Measurements from ENCODE around the gene PDGFC.

DNA sequence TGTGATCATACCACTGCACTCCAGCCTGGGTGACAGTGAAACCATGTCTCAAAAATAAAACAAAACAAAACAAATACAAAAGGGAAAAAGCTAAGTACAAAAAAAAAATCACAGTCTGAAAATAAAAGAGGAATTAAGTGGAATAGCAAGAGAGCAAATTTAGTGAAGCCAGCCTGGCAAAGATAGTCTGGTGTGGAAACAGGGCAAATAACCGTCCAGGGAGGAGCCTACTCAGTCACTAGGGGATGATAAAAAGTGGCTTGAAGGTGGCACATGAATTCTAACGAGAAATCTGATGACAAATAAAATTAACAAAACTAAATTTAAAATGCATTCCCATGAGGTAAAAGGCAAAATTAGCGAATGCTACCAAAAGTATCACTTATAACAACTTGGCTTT lies 8.2 kb downstream of the PDGFC start:
- TF ChIP-seq, protein P1, sequence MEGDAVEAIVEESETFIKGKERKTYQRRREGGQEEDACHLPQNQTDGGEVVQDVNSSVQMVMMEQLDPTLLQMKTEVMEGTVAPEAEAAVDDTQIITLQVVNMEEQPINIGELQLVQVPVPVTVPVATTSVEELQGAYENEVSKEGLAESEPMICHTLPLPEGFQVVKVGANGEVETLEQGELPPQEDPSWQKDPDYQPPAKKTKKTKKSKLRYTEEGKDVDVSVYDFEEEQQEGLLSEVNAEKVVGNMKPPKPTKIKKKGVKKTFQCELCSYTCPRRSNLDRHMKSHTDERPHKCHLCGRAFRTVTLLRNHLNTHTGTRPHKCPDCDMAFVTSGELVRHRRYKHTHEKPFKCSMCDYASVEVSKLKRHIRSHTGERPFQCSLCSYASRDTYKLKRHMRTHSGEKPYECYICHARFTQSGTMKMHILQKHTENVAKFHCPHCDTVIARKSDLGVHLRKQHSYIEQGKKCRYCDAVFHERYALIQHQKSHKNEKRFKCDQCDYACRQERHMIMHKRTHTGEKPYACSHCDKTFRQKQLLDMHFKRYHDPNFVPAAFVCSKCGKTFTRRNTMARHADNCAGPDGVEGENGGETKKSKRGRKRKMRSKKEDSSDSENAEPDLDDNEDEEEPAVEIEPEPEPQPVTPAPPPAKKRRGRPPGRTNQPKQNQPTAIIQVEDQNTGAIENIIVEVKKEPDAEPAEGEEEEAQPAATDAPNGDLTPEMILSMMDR (IDR thresholded peaks at IDR 0.05): no peak
- TF ChIP-seq POLR2A (IDR thresholded peaks at IDR 0.05): no peak
